ENCODE results near the gene ANLN.

DNA sequence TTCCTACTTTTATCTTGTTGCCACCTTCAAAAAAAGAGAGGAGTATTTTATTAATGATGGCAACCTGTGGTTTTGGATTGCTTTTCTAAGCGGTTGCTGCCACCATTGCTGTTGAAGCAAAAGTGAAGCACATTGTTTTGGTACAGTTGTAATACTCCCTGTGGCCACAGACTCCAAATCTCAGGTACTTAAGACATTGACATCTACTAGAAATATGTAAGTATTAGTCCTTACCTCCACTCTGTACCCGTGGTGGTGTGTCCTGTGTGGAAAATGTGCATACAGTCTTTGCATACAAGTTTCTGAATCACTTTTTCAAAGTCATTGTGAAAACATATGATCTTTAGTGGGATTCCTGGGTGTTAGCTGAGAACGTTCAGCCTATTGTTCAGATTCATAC, 85.7 kb downstream of the ANLN start:
- TF ChIP-seq SMC3 (conservative IDR thresholded peaks at IDR 0.05; ENCODE audit: poor library complexity) (no peak), EZH2 (IDR thresholded peaks at IDR 0.05; ENCODE audit: borderline replicate concordance, insufficient read depth, low read length, poor library complexity, severe bottlenecking) (no peak), TAF1 (IDR thresholded peaks at IDR 0.05; ENCODE audit: low read depth) (no peak), RAD21 (conservative IDR thresholded peaks at IDR 0.05) (no peak), POLR2AphosphoS5 (IDR thresholded peaks at IDR 0.05) (no peak)
- TF ChIP-seq, protein P1, sequence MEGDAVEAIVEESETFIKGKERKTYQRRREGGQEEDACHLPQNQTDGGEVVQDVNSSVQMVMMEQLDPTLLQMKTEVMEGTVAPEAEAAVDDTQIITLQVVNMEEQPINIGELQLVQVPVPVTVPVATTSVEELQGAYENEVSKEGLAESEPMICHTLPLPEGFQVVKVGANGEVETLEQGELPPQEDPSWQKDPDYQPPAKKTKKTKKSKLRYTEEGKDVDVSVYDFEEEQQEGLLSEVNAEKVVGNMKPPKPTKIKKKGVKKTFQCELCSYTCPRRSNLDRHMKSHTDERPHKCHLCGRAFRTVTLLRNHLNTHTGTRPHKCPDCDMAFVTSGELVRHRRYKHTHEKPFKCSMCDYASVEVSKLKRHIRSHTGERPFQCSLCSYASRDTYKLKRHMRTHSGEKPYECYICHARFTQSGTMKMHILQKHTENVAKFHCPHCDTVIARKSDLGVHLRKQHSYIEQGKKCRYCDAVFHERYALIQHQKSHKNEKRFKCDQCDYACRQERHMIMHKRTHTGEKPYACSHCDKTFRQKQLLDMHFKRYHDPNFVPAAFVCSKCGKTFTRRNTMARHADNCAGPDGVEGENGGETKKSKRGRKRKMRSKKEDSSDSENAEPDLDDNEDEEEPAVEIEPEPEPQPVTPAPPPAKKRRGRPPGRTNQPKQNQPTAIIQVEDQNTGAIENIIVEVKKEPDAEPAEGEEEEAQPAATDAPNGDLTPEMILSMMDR (IDR thresholded peaks at IDR 0.05; ENCODE audit: poor library complexity, severe bottlenecking): no peak

All from neural cell (in vitro differentiated cells).